ENCODE results near the gene SPATA20.

The SPATA20 gene

GRCh38 chr17:50604513-50604912 is 57.5 kb downstream of the SPATA20 start:
- no peak for DNase-seq

- DNase-seq, result no peak
Measured at GRCh38 chr17:50605429-50605828, 58.5 kb downstream of the SPATA20 start.

Data from bone marrow (tissue), 2 donors.